ENCODE measurements around the gene DBET.
"Not testable (repeated sequence)": the region's sequence is repeated elsewhere in the genome, so short reads cannot be mapped to it uniquely, and the experiment has no call there.

DBET gene

GRCh38 chr4:190064342-190064741 is at the start of gene DBET:
DBET (plus strand) TSS chr4:190064502.
- DNase-seq (ENCODE audit: low read depth); H3K4me3 ChIP-seq (ENCODE audit: low read depth, low read length): not testable (repeated sequence)

GRCh38 chr4:190014771-190015537 is 49.3 kb upstream of the DBET start:
- no peak for DNase-seq (ENCODE audit: low read depth)
- H3K4me3 ChIP-seq (ENCODE audit: low read depth, low read length) = peak overlapping the region; percentile 38

- no peak for DNase-seq (ENCODE audit: low read depth)
- H3K4me3 ChIP-seq (ENCODE audit: low read depth, low read length) = no peak overlapping the region
Observed at GRCh38 chr4:190015538-190016368, 48.5 kb upstream of the DBET start.

- no peak for DNase-seq (ENCODE audit: low read depth)
- no peak overlapping the region for H3K4me3 ChIP-seq (ENCODE audit: low read depth, low read length)
Observed at GRCh38 chr4:190016369-190017289, 47.7 kb upstream of the DBET start.

- no peak overlapping the region for H3K4me3 ChIP-seq (ENCODE audit: low read depth, low read length)
- DNase-seq (ENCODE audit: low read depth) = no peak
Observed at GRCh38 chr4:190017357-190018200, 46.7 kb upstream of the DBET start.

- DNase-seq (ENCODE audit: low read depth) = no peak
Observed at GRCh38 chr4:190018201-190018920, 45.9 kb upstream of the DBET start.

GRCh38 chr4:190019023-190019858 is 45.1 kb upstream of the DBET start:
- no peak overlapping the region for H3K4me3 ChIP-seq (ENCODE audit: low read depth, low read length)
- no peak for DNase-seq (ENCODE audit: low read depth)

More at GRCh38 chr4:190018201-190018920, 45.9 kb upstream of the DBET start:
- H3K4me3 ChIP-seq (ENCODE audit: low read depth, low read length) = no peak overlapping the region

- not testable (repeated sequence) for H3K4me3 ChIP-seq (ENCODE audit: low read depth, low read length)
Observed at GRCh38 chr4:190019859-190020463, 44.3 kb upstream of the DBET start.

GRCh38 chr4:190020790-190021717 is 43.2 kb upstream of the DBET start:
- peak overlapping the region; percentile 9 for H3K4me3 ChIP-seq (ENCODE audit: low read depth, low read length)
- no peak for DNase-seq (ENCODE audit: low read depth)

More at GRCh38 chr4:190019859-190020463, 44.3 kb upstream of the DBET start:
- DNase-seq (ENCODE audit: low read depth) = not testable (repeated sequence)

- not testable (repeated sequence) for H3K4me3 ChIP-seq (ENCODE audit: low read depth, low read length); DNase-seq (ENCODE audit: low read depth)
Observed at GRCh38 chr4:190021973-190022372, 42.3 kb upstream of the DBET start.

GRCh38 chr4:190022614-190023281 is 41.6 kb upstream of the DBET start:
- not testable (repeated sequence) for H3K4me3 ChIP-seq (ENCODE audit: low read depth, low read length); DNase-seq (ENCODE audit: low read depth)

GRCh38 chr4:190027156-190027555 is 37.1 kb upstream of the DBET start, which contains the start of gene FRG2:
FRG2 (minus strand) TSS chr4:190027256; CDS start chr4:190027204, 52 bp downstream.
- not testable (repeated sequence) for H3K4me3 ChIP-seq (ENCODE audit: low read depth, low read length); DNase-seq (ENCODE audit: low read depth)

GRCh38 chr4:190031264-190031663 is 33.0 kb upstream of the DBET start:
- not testable (repeated sequence) for DNase-seq (ENCODE audit: low read depth); H3K4me3 ChIP-seq (ENCODE audit: low read depth, low read length)

- peak overlapping the region; percentile 27 for H3K4me3 ChIP-seq (ENCODE audit: low read depth, low read length)
- not testable (repeated sequence) for DNase-seq (ENCODE audit: low read depth)
Observed at GRCh38 chr4:190037704-190038388, 26.5 kb upstream of the DBET start.

Data from skeletal muscle cell (primary cell).